Measurements from ENCODE around the gene RNF34.

- TF ChIP-seq CTCF (IDR thresholded peaks at IDR 0.05; ENCODE audit: insufficient read depth, low read length, poor library complexity, severe bottlenecking) (no peak), EZH2phosphoT487 (conservative IDR thresholded peaks at IDR 0.05; ENCODE audit: low read length) (no peak)
These were observed 52.0 kb downstream of the RNF34 start for GRCh38 chr12:121451961-121452339.

All from SU-DHL-6 (cell line).